ENCODE measurements around the gene RAD23B. TPM values are rescaled to one million over a fixed set of nuclear protein-coding genes. Genes with fewer than 3 reads are reported as not detected.

Gene RAD23B
- total RNA-seq, 1 experiment from 2014 or later: 114 TPM

GRCh38 chr9:107351382-107352045 is 68.4 kb downstream of the RAD23B start:
- TF ChIP-seq POLR2AphosphoS5 (IDR thresholded peaks at IDR 0.05; ENCODE audit: low read depth, low read length) (no peak), TCF7L2 (IDR thresholded peaks at IDR 0.05; ENCODE audit: low read depth, low read length) (no peak), SIN3A (IDR thresholded peaks at IDR 0.05; ENCODE audit: borderline replicate concordance, insufficient read depth, low read depth, low read length) (no peak), REST (IDR thresholded peaks at IDR 0.05; ENCODE audit: insufficient read depth in 1 of 2, low read depth in 2 of 2, low read length in 1 of 2) (no peak), CTCF (IDR thresholded peaks at IDR 0.05) (no peak)
- in situ Hi-C loops (cut with HindIII; ENCODE audit: low pct_unique_long_range_greater_than_20kb, low sequenced_read_pairs) (no loop called here), intact Hi-C loops (cut with micrococcal nuclease; ENCODE audit: unreplicated experiment) (no loop called here)
- H3K4me3 ChIP-seq (ENCODE audit: low read depth in 2 of 2, low read length in 2 of 2): no peak overlapping the region
- H3K36me3 ChIP-seq (ENCODE audit: control insufficient read depth, insufficient read depth, low read length): no peaks in the 10 kb centered on the region
- CTCF ChIA-PET: no interaction called here
- no peaks in the 10 kb centered on the region for H3K27me3 ChIP-seq (ENCODE audit: control insufficient read depth, insufficient read depth, low read length)
- no TSS peak for BruUV-seq (replicated peaks)
- H3K27ac ChIP-seq (ENCODE audit: low read length): no peak overlapping the region
- POLR2A ChIA-PET: no interaction called here
- DNase-seq (ENCODE audit: low read depth, low spot score) (no peak), ATAC-seq (no peak)
- no peaks in the 10 kb centered on the region for H3K4me1 ChIP-seq (ENCODE audit: control insufficient read depth, insufficient read depth, low read length)
- no peaks in the 10 kb centered on the region for H3K9me3 ChIP-seq (ENCODE audit: control insufficient read depth, insufficient read depth, low read depth, low read length)

- Histone ChIP-seq H3K9me3 (ENCODE audit: control insufficient read depth, insufficient read depth, low read depth, low read length) (no peaks in the 10 kb centered on the region), H3K4me3 (ENCODE audit: low read depth in 2 of 2, low read length in 2 of 2) (no peak overlapping the region), H3K27me3 (ENCODE audit: control insufficient read depth, insufficient read depth, low read length) (no peaks in the 10 kb centered on the region), H3K36me3 (ENCODE audit: control insufficient read depth, insufficient read depth, low read length) (no peaks in the 10 kb centered on the region), H3K4me1 (ENCODE audit: control insufficient read depth, insufficient read depth, low read length) (no peaks in the 10 kb centered on the region), H3K27ac (ENCODE audit: low read length) (no peak overlapping the region)
- TF ChIP-seq SIN3A (IDR thresholded peaks at IDR 0.05; ENCODE audit: borderline replicate concordance, insufficient read depth, low read depth, low read length): no peak
- TF ChIP-seq REST (IDR thresholded peaks at IDR 0.05; ENCODE audit: insufficient read depth in 1 of 2, low read depth in 2 of 2, low read length in 1 of 2): no peak
- TF ChIP-seq CTCF (IDR thresholded peaks at IDR 0.05): no peak
- TF ChIP-seq TCF7L2 (IDR thresholded peaks at IDR 0.05; ENCODE audit: low read depth, low read length): no peak
- no peak for TF ChIP-seq POLR2AphosphoS5 (IDR thresholded peaks at IDR 0.05; ENCODE audit: low read depth, low read length)
- CTCF ChIA-PET: no interaction called here
- intact Hi-C loops (cut with micrococcal nuclease; ENCODE audit: unreplicated experiment): no loop called here
- in situ Hi-C loops (cut with HindIII; ENCODE audit: low pct_unique_long_range_greater_than_20kb, low sequenced_read_pairs): no loop called here
- POLR2A ChIA-PET: no interaction called here
- BruUV-seq (replicated peaks): no TSS peak
- no peak for DNase-seq (ENCODE audit: low read depth, low spot score)
- ATAC-seq: no peak
Measured at GRCh38 chr9:107355394-107355793, 72.3 kb downstream of the RAD23B start.
